ENCODE results near the gene KCNA10.

The KCNA10 gene

GRCh38 chr1:110484801-110485200, 34.2 kb downstream of the KCNA10 start:
- TF ChIP-seq, protein P1, sequence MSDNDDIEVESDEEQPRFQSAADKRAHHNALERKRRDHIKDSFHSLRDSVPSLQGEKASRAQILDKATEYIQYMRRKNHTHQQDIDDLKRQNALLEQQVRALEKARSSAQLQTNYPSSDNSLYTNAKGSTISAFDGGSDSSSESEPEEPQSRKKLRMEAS (IDR thresholded peaks at IDR 0.05; ENCODE audit: low read depth, low read length), result no peak
- TF ChIP-seq CTCF (IDR thresholded peaks at IDR 0.05; ENCODE audit: low read depth, low read length), result no peak
- no peak for TF ChIP-seq POLR2A (IDR thresholded peaks at IDR 0.05; ENCODE audit: extremely low read depth, insufficient read length)
- no peak for TF ChIP-seq MYC (IDR thresholded peaks at IDR 0.05; ENCODE audit: low read depth, low read length)
- no peak for DNase-seq (ENCODE audit: low read depth)
- no peak overlapping the region for H3K4me3 ChIP-seq (ENCODE audit: low read depth, low read length)

DNA sequence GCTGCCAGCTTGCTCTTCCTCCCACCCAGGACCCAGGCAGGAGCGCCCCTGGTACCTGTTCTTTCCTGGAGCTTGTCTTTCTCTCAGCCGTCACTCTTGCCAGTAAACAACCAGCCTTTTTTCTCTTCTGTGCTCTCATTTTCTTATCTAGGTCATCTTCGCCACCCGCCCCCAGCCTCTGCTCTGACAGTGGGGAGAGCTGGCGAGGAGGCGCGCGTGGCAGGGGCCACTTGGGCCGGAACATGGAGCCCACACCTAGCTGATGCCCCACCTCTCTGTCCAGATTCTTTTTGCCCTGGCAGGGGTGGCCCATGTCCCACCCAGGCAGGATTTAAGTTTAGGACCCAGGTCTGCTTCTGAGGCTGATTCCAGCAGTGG, 35.7 kb downstream of the KCNA10 start:
- TF ChIP-seq, protein P1 (IDR thresholded peaks at IDR 0.05; ENCODE audit: low read depth, low read length), result no peak
- TF ChIP-seq POLR2A (IDR thresholded peaks at IDR 0.05; ENCODE audit: extremely low read depth, insufficient read length) (no peak), CTCF (IDR thresholded peaks at IDR 0.05; ENCODE audit: low read depth, low read length) (no peak), MYC (IDR thresholded peaks at IDR 0.05; ENCODE audit: low read depth, low read length) (no peak)
- no peak overlapping the region for H3K4me3 ChIP-seq (ENCODE audit: low read depth, low read length)
- DNase-seq (ENCODE audit: low read depth), result no peak

DNA sequence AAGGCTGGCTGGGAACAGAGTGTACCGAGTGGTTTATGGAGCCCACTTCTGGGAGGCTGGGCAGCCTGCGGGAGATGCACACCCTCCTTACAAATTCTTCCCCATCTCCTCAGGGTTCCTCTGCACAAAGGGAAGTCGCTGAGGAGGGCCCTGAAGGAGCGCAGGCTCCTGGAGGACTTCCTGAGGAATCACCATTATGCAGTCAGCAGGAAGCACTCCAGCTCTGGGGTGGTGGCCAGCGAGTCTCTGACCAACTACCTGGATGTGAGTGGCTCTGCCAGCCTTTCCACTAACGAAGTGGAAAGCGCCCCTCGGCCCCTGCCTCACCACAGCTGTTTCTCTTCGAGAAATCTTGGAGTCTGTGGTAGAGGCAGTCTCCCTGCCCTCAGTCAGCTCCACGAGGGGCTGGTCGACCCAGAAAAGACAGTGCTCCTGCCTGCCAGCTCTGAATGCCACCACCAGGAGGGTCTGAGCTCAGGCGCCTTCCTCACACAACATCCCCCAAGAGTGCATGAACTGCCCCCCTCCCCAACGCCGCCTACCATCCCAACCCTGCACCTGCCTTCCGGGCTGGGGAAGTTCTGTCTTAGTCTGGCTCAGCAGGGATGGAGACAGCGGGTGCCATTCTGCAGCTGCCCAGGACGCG, 36.2 kb downstream of the KCNA10 start:
- no peak overlapping the region for H3K4me3 ChIP-seq (ENCODE audit: low read depth, low read length)
- TF ChIP-seq, protein P1 (IDR thresholded peaks at IDR 0.05; ENCODE audit: low read depth, low read length), result no peak
- TF ChIP-seq CTCF (IDR thresholded peaks at IDR 0.05; ENCODE audit: low read depth, low read length) (no peak), MYC (IDR thresholded peaks at IDR 0.05; ENCODE audit: low read depth, low read length) (no peak), POLR2A (IDR thresholded peaks at IDR 0.05; ENCODE audit: extremely low read depth, insufficient read length) (no peak)
- no peak for DNase-seq (ENCODE audit: low read depth)

GRCh38 chr1:110481968-110482623, 36.9 kb downstream of the KCNA10 start:
- no peak overlapping the region for H3K4me3 ChIP-seq (ENCODE audit: low read depth, low read length)
- no peak for TF ChIP-seq POLR2A (IDR thresholded peaks at IDR 0.05; ENCODE audit: extremely low read depth, insufficient read length)
- no peak for TF ChIP-seq CTCF (IDR thresholded peaks at IDR 0.05; ENCODE audit: low read depth, low read length)
- no peak for TF ChIP-seq MYC (IDR thresholded peaks at IDR 0.05; ENCODE audit: low read depth, low read length)
- TF ChIP-seq, protein P1 (IDR thresholded peaks at IDR 0.05; ENCODE audit: low read depth, low read length), result no peak
- DNase-seq (ENCODE audit: low read depth), result no peak

GRCh38 chr1:110480356-110481096, 38.4 kb downstream of the KCNA10 start:
- no peak for DNase-seq (ENCODE audit: low read depth)
- TF ChIP-seq POLR2A (IDR thresholded peaks at IDR 0.05; ENCODE audit: extremely low read depth, insufficient read length) (no peak), MYC (IDR thresholded peaks at IDR 0.05; ENCODE audit: low read depth, low read length) (no peak), CTCF (IDR thresholded peaks at IDR 0.05; ENCODE audit: low read depth, low read length) (no peak)
- TF ChIP-seq, protein P1 (IDR thresholded peaks at IDR 0.05; ENCODE audit: low read depth, low read length), result no peak
- H3K4me3 ChIP-seq (ENCODE audit: low read depth, low read length), result no peak overlapping the region
